Panc1 (cell line): ENCODE measurements around the gene LRRC38. TPM values are rescaled to one million over a fixed set of nuclear protein-coding genes. Genes with fewer than 3 reads are reported as not detected.

Experiments used
- ATAC-seq: fragments of 200-7000 bp; cut with Tn5 transposase; 2 replicates; pipeline ENCODE4 v1.9.1; 2020; ENCODE audit warnings: mild to moderate bottlenecking, moderate library complexity
- BruUV-seq: library from RNA; stranded (reverse); fragments of 400-500 nt; replicated peaks from 2 replicates; lab custom pipeline; 2021; lab: Mats Ljungman, UMichigan
- CTCF ChIA-PET: fragments of 300-600 bp; sonication (Branson Sonifier 250); formaldehyde crosslinking; loops from one replicate; lab custom pipeline; 2022; ENCODE audit warnings: antibody characterized with exemption; lab: Charles Lee
- POLR2A ChIA-PET: fragments of 300-600 bp; sonication (Branson Sonifier 250); formaldehyde crosslinking; loops from one replicate; lab custom pipeline; 2022; ENCODE audit warnings: antibody characterized with exemption; lab: Charles Lee
- DNase-seq: peaks from one replicate; pipeline ENCODE4 v3.0.0-alpha.2; 2010; ENCODE audit warnings: low read depth, low spot score
- H3K27ac ChIP-seq: 2 replicates; pipeline ENCODE4 v1.5.1; 2011; ENCODE audit warnings: mild to moderate bottlenecking, low read length, inconsistent platforms
- H3K27me3 ChIP-seq: fragments of 200-500 bp; sonication (Bioruptor generic); 2 replicates; pipeline ENCODE4 v1.6.0; 2014; ENCODE audit warnings: low read length, inconsistent platforms; ENCODE audit not compliant: control insufficient read depth, insufficient read depth
- H3K36me3 ChIP-seq: fragments of 200-500 bp; sonication (Bioruptor generic); 2 replicates; pipeline ENCODE4 v1.5.1; 2014; ENCODE audit warnings: inconsistent platforms, mild to moderate bottlenecking, low read length, moderate library complexity; ENCODE audit not compliant: control insufficient read depth, insufficient read depth
- H3K4me1 ChIP-seq: 2 replicates; pipeline ENCODE4 v1.5.1; 2011; ENCODE audit warnings: inconsistent platforms, mild to moderate bottlenecking, low read length, moderate library complexity; ENCODE audit not compliant: control insufficient read depth, insufficient read depth
- H3K4me3 ChIP-seq, 2 experiments: 2 replicates each; pipeline ENCODE4 v1.5.1; 2011 to 2012; ENCODE audit warnings: low read depth in 2 of 2, low read length in 2 of 2, mild to moderate bottlenecking in 2 of 2, inconsistent platforms in 1 of 2, moderate library complexity in 1 of 2
- H3K9me3 ChIP-seq: fragments of 200-500 bp; sonication (Bioruptor generic); 2 replicates; pipeline ENCODE4 v1.5.1; 2014; ENCODE audit warnings: low read depth, mild to moderate bottlenecking, inconsistent platforms, low read length, moderate library complexity; ENCODE audit not compliant: control insufficient read depth, insufficient read depth
- POLR2AphosphoS5 ChIP-seq: IDR thresholded peaks from 2 replicates; pipeline ENCODE4 v1.6.1; 2012; ENCODE audit warnings: mild to moderate bottlenecking, low read depth, low read length, moderate library complexity
- SIN3A ChIP-seq: IDR thresholded peaks from 2 replicates; pipeline ENCODE4 v1.6.1; 2012; ENCODE audit warnings: low read depth, mild to moderate bottlenecking, low read length, moderate library complexity, borderline replicate concordance; ENCODE audit not compliant: insufficient read depth
- TCF7L2 ChIP-seq: IDR thresholded peaks from 2 replicates; pipeline ENCODE4 v1.6.1; 2011; ENCODE audit warnings: mild to moderate bottlenecking, low read depth, low read length, inconsistent platforms
- in situ Hi-C: cut with HindIII; loops from 2 replicates; pipeline ENCODE4 v1.10.0; 2016; ENCODE audit warnings: low sequenced_read_pairs, low pct_unique_long_range_greater_than_20kb
- intact Hi-C: fragments of 100-400 bp; cut with micrococcal nuclease; formaldehyde crosslinking; loops from one replicate; pipeline ENCODE4 v1.10.0; 2022; ENCODE audit not compliant: unreplicated experiment
- total RNA-seq: library from RNA; stranded (reverse); gene quantifications from one replicate; pipeline ENCODE4 v1.2.1, GENCODE V29; 2021; ENCODE audit not compliant: unreplicated experiment
- TF ChIP-seq, protein P1 (sequence below), 2 experiments: IDR thresholded peaks; 2 replicates each; pipeline ENCODE4 v1.6.1; 2011 to 2012; ENCODE audit warnings: low read depth in 2 of 2, control low read depth in 1 of 2, low read length in 1 of 2, mild to moderate bottlenecking in 1 of 2, moderate library complexity in 1 of 2; ENCODE audit not compliant: insufficient read depth in 1 of 2
- TF ChIP-seq, protein P2 (sequence below): fragments of 450-650 bp; IDR thresholded peaks from 2 replicates; pipeline ENCODE4 v1.5.1; 2017; ENCODE audit warnings: mild to moderate bottlenecking

LRRC38 gene
- total RNA-seq, 1 experiment from 2014 or later: not detected

DNA sequence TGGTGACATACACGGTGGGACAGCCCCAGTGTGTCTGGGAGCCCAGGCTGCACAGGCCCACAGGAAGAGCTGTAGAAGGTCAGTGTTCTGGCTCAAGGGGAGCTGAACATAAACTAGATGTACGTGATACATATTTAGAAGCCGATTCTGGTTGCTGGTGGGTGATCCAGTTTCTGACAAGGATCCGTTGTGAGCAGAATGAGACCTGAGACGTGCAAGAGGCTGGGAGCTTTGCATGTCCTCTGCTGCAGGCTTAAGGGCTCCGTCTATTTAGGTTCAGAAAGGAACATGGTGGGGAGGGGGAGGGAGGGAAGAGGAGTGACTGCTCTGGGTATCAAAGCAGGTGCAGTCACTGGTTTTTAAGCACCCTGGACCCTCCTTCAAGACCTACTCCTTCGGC, 18.6 kb downstream of the LRRC38 start:
- no peak for TF ChIP-seq TCF7L2
- TF ChIP-seq, protein P1, sequence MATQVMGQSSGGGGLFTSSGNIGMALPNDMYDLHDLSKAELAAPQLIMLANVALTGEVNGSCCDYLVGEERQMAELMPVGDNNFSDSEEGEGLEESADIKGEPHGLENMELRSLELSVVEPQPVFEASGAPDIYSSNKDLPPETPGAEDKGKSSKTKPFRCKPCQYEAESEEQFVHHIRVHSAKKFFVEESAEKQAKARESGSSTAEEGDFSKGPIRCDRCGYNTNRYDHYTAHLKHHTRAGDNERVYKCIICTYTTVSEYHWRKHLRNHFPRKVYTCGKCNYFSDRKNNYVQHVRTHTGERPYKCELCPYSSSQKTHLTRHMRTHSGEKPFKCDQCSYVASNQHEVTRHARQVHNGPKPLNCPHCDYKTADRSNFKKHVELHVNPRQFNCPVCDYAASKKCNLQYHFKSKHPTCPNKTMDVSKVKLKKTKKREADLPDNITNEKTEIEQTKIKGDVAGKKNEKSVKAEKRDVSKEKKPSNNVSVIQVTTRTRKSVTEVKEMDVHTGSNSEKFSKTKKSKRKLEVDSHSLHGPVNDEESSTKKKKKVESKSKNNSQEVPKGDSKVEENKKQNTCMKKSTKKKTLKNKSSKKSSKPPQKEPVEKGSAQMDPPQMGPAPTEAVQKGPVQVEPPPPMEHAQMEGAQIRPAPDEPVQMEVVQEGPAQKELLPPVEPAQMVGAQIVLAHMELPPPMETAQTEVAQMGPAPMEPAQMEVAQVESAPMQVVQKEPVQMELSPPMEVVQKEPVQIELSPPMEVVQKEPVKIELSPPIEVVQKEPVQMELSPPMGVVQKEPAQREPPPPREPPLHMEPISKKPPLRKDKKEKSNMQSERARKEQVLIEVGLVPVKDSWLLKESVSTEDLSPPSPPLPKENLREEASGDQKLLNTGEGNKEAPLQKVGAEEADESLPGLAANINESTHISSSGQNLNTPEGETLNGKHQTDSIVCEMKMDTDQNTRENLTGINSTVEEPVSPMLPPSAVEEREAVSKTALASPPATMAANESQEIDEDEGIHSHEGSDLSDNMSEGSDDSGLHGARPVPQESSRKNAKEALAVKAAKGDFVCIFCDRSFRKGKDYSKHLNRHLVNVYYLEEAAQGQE (IDR thresholded peaks at IDR 0.05; ENCODE audit: insufficient read depth in 1 of 2, low read depth in 2 of 2, low read length in 1 of 2): no peak
- TF ChIP-seq SIN3A: no peak
- no peak for TF ChIP-seq POLR2AphosphoS5
- TF ChIP-seq, protein P2, sequence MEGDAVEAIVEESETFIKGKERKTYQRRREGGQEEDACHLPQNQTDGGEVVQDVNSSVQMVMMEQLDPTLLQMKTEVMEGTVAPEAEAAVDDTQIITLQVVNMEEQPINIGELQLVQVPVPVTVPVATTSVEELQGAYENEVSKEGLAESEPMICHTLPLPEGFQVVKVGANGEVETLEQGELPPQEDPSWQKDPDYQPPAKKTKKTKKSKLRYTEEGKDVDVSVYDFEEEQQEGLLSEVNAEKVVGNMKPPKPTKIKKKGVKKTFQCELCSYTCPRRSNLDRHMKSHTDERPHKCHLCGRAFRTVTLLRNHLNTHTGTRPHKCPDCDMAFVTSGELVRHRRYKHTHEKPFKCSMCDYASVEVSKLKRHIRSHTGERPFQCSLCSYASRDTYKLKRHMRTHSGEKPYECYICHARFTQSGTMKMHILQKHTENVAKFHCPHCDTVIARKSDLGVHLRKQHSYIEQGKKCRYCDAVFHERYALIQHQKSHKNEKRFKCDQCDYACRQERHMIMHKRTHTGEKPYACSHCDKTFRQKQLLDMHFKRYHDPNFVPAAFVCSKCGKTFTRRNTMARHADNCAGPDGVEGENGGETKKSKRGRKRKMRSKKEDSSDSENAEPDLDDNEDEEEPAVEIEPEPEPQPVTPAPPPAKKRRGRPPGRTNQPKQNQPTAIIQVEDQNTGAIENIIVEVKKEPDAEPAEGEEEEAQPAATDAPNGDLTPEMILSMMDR: no peak
- POLR2A ChIA-PET: no interaction called here
- in situ Hi-C loops (no loop called here), intact Hi-C loops (no loop called here)
- Histone ChIP-seq H3K4me3 (no peak overlapping the region), H3K27ac (no peak overlapping the region), H3K27me3 (0 out of 2 replicates have a peak, but pooled peaks cover 6% of the 10 kb centered on the region), H3K9me3 (no peaks in the 10 kb centered on the region), H3K4me1 (no peaks in the 10 kb centered on the region), H3K36me3 (no peaks in the 10 kb centered on the region)
- no TSS peak for BruUV-seq
- CTCF ChIA-PET: no interaction called here
- DNase-seq (no peak), ATAC-seq (no peak)

DNA sequence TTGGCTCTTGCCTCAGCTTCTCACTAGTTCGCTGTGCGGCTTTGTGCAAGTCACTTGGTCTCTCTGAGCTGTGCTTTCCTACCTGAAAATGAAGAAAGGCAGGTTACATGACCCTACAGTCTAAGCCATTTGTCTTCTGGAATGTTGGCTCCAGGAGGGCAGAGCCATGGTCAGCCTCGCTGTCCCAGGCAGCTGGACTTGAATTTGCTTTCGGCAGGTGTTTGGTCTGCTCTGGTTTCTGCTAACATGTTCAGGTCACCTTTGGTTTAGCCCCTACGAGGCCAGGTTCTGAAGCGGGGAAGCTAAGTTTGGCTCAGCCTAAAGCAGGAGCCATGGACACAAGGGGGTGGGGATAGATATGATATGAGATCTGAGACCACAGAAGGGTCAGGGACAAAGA, 19.1 kb downstream of the LRRC38 start:
- H3K4me1 ChIP-seq: no peaks in the 10 kb centered on the region
- TF ChIP-seq TCF7L2 (no peak), SIN3A (no peak), POLR2AphosphoS5 (no peak)
- TF ChIP-seq, protein P1 (IDR thresholded peaks at IDR 0.05; ENCODE audit: insufficient read depth in 1 of 2, low read depth in 2 of 2, low read length in 1 of 2): no peak
- TF ChIP-seq, protein P2: no peak
- no peaks in the 10 kb centered on the region for H3K9me3 ChIP-seq
- in situ Hi-C loops (no loop called here), intact Hi-C loops (no loop called here)
- 0 out of 2 replicates have a peak, but pooled peaks cover 6% of the 10 kb centered on the region for H3K27me3 ChIP-seq
- H3K27ac ChIP-seq: no peak overlapping the region
- no TSS peak for BruUV-seq
- CTCF ChIA-PET: no interaction called here
- ATAC-seq: no peak
- no peak overlapping the region for H3K4me3 ChIP-seq
- DNase-seq: no peak
- POLR2A ChIA-PET: no interaction called here
- no peaks in the 10 kb centered on the region for H3K36me3 ChIP-seq
